ENCODE results near the gene PRKCD. TPM values are rescaled to one million over a fixed set of nuclear protein-coding genes. Genes with fewer than 3 reads are reported as not detected.

The PRKCD gene
- total and polyA plus RNA-seq, 9 of the 15 experiments (the other 6 are each of a cell fraction or from before 2014, with no cell fraction given), result 2.5 to 19.5 (median 6.1) TPM

DNA sequence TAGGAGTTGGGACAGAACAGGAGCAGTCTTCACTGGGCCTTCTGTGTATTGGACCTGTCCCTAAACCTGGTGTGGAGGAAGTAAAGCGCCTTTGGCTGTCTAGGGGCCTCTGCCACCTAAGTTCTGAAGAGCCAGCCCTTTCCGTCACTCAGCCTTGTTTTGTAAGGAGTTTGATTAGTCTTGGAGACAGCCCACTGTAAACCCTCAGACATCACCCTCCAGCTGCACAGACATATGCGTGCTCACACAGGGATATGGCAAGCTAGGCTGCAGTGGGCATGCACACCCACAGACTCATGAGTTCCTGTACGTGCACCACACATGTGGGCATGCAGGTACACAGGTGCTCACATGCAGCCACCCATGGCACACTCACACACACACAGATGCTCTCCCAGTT lies 5.2 kb downstream of the PRKCD start:
- no peaks in the 10 kb centered on the region for H3K27me3 ChIP-seq (ENCODE audit: control insufficient read depth in 2 of 2, insufficient read depth in 2 of 2, low read length in 2 of 2)
- no peak overlapping the region for H3K27ac ChIP-seq (ENCODE audit: extremely low read depth, low read depth, low read length)
- in situ Hi-C loops (cut with MboI) (no loop called here), intact Hi-C loops (cut with micrococcal nuclease) (no loop called here)
- H3K4me1 ChIP-seq (replicated peaks in 1 of 2; ENCODE audit: control insufficient read depth in 2 of 2, insufficient read depth in 2 of 2, low read length in 2 of 2), result peaks cover 19 to 46% of the 10 kb centered on the region in 2 experiments; a peak in 4 of 5 replicates
- H3K4me3 ChIP-seq, result no peak overlapping the region
- H3K79me2 ChIP-seq (ENCODE audit: control insufficient read depth, insufficient read depth, low read length), result peaks cover 14% of the 10 kb centered on the region
- no TSS peak for BruUV-seq (replicated peaks)
- FAIRE-seq, result no peak
- H3K9ac ChIP-seq (ENCODE audit: insufficient read depth in 1 of 2, low read depth in 2 of 2, low read length in 2 of 2), result peak overlapping the region in 1 of 2 experiments; percentile 82; a peak in 1 of 4 replicates
- H3K36me3 ChIP-seq (ENCODE audit: control insufficient read depth, insufficient read depth, low read length), result peaks cover 6% of the 10 kb centered on the region; the same call in 1 of the 3 replicates
- no peak overlapping the region for H2AFZ ChIP-seq (ENCODE audit: low read depth, low read length)
- WGBS (ENCODE audit: insufficient coverage, low coverage, missing lambda C conversion rate), result 95% methylated on average over 4 of the region's 4 CpGs
- no peak for ATAC-seq
- no peaks in the 10 kb centered on the region for H3K9me3 ChIP-seq (replicated peaks; ENCODE audit: control insufficient read depth, insufficient read depth, low read depth, low read length)
- TF ChIP-seq ZNF324 (CRISPR knock-in tag; IDR thresholded peaks at IDR 0.05) (no peak), MAZ (CRISPR knock-in tag; conservative IDR thresholded peaks at IDR 0.05 in 1 of 2, IDR thresholded peaks at IDR 0.05 in 1 of 2) (no peak), PCBP1 (IDR thresholded peaks at IDR 0.05; ENCODE audit: low read depth, low read length, poor library complexity, severe bottlenecking) (no peak), ZNF197 (CRISPR knock-in tag; IDR thresholded peaks at IDR 0.05; ENCODE audit: low read depth) (no peak), ARID4B (CRISPR knock-in tag; IDR thresholded peaks at IDR 0.05) (no peak), TGIF2 (CRISPR knock-in tag; IDR thresholded peaks at IDR 0.05) (no peak)
- TF ChIP-seq, protein P1, sequence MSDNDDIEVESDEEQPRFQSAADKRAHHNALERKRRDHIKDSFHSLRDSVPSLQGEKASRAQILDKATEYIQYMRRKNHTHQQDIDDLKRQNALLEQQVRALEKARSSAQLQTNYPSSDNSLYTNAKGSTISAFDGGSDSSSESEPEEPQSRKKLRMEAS (CRISPR knock-in tag; IDR thresholded peaks at IDR 0.05), result no peak
- H4K20me1 ChIP-seq (replicated peaks; ENCODE audit: control insufficient read depth, insufficient read depth, low read length), result peaks cover 14% of the 10 kb centered on the region
- DNase-seq (ENCODE audit: extremely low read depth in 1 of 4, low spot score in 3 of 4), result no peak
- ChIA-PET CTCF (ENCODE audit: low intra/inter-chr PET ratio) (no interaction called here), POLR2A (no interaction called here)
- H3K4me2 ChIP-seq (ENCODE audit: insufficient read depth, low read length), result no peak overlapping the region
- H3K9me1 ChIP-seq (ENCODE audit: control insufficient read depth, insufficient read depth, low read length), result peaks cover 7% of the 10 kb centered on the region
